WERI-Rb-1 (cell line): ENCODE measurements around the gene CLEC2D.
"Not testable (repeated sequence)": the region's sequence is repeated elsewhere in the genome, so short reads cannot be mapped to it uniquely, and the experiment has no call there.

Experiments used
- DNase-seq: peaks from one replicate; pipeline ENCODE4 v3.0.0-alpha.2; 2020
- H3K27ac ChIP-seq: fragments of 250-450 bp; sonication (Bioruptor Pico); 2 replicates; pipeline ENCODE4 v1.5.1; 2020; ENCODE audit warnings: mild to moderate bottlenecking, moderate library complexity
- H3K27me3 ChIP-seq: fragments of 250-450 bp; sonication (Bioruptor Pico); 2 replicates; pipeline ENCODE4 v1.5.1; 2021; ENCODE audit warnings: mild to moderate bottlenecking, low read depth, moderate library complexity; ENCODE audit not compliant: insufficient read depth, severe bottlenecking
- H3K36me3 ChIP-seq: fragments of 250-450 bp; sonication (Bioruptor Pico); 2 replicates; pipeline ENCODE4 v1.5.1; 2020; ENCODE audit warnings: mild to moderate bottlenecking, moderate library complexity
- H3K4me3 ChIP-seq: 2 replicates; pipeline ENCODE4 v1.5.1; 2011; ENCODE audit warnings: low read depth, mild to moderate bottlenecking, control low read depth, low read length
- H3K9me3 ChIP-seq: fragments of 250-450 bp; sonication (Bioruptor Pico); 2 replicates; pipeline ENCODE4 v1.5.1; 2021; ENCODE audit warnings: mild to moderate bottlenecking, moderate library complexity; ENCODE audit not compliant: severe bottlenecking
- TF ChIP-seq, protein P1 (sequence below): IDR thresholded peaks from 2 replicates; pipeline ENCODE4 v1.5.1; 2011; ENCODE audit warnings: low read depth, mild to moderate bottlenecking, control low read depth, inconsistent platforms, low read length

The CLEC2D gene

DNA sequence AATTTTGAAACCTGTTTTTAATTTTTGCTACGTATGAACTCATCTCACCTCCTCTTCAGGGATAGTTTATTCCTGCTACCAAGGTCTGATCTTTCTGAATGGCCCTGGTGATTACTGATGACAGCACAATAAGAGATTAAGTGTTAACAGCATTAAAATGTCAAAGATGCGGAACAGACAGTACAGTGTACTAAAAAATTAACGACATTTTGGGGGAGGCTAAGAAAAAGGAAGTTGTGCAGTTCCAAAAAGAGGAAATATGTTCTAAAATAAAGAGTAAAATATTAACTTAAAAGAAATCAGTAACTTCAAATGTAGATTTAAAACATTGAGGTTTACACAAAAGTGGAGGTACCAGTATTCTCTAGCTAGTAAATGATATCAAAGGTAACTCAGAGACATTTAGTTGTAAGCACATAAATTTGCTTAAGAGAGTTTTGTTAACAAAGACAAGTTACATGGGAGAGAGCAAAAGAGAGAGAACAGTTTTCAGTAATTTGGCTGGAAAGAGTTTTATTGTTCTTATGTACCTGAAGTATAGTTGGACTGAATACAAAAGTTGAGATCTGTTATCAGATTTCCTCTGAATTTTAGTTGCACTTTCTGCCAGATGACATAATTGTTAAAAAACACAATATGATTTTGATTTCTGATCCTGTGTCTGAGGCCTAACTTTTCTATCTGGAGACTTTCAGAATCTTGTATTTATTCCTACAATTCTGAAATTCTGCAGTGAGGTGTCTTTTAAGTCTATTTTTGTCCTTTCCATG lies 67.6 kb downstream of the CLEC2D start:
- no peaks in the 10 kb centered on the region for H3K9me3 ChIP-seq
- H3K36me3 ChIP-seq, result no peaks in the 10 kb centered on the region

DNA sequence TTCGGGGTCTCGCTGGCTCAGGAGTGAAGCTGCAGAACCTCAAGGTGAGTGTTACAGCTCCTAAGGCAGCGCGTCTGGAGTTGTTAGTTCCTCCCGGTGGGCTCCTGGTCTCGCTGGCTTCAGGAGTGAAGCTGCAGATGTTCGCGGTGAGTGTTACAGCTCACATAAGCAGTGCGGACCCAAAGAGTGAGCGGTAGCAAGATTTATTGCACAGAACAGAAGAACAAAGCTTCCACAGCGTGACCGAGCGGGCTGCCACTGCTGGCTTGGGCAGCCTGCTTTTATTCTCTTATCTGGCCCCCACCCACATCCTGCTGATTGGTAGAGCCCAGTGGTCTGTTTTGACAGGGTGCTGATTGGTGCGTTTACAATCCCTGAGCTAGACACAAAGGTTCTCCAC lies 69.4 kb downstream of the CLEC2D start:
- H3K27ac ChIP-seq, H3K27me3 ChIP-seq, H3K9me3 ChIP-seq, H3K4me3 ChIP-seq, DNase-seq, H3K36me3 ChIP-seq: not testable (repeated sequence)

More for the DNA sequence above, 67.6 kb downstream of the CLEC2D start:
- H3K27me3 ChIP-seq, result no peaks in the 10 kb centered on the region
- DNase-seq, result no peak
- TF ChIP-seq, protein P1, sequence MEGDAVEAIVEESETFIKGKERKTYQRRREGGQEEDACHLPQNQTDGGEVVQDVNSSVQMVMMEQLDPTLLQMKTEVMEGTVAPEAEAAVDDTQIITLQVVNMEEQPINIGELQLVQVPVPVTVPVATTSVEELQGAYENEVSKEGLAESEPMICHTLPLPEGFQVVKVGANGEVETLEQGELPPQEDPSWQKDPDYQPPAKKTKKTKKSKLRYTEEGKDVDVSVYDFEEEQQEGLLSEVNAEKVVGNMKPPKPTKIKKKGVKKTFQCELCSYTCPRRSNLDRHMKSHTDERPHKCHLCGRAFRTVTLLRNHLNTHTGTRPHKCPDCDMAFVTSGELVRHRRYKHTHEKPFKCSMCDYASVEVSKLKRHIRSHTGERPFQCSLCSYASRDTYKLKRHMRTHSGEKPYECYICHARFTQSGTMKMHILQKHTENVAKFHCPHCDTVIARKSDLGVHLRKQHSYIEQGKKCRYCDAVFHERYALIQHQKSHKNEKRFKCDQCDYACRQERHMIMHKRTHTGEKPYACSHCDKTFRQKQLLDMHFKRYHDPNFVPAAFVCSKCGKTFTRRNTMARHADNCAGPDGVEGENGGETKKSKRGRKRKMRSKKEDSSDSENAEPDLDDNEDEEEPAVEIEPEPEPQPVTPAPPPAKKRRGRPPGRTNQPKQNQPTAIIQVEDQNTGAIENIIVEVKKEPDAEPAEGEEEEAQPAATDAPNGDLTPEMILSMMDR, result no peak
- no peak overlapping the region for H3K27ac ChIP-seq
- no peak overlapping the region for H3K4me3 ChIP-seq

DNA sequence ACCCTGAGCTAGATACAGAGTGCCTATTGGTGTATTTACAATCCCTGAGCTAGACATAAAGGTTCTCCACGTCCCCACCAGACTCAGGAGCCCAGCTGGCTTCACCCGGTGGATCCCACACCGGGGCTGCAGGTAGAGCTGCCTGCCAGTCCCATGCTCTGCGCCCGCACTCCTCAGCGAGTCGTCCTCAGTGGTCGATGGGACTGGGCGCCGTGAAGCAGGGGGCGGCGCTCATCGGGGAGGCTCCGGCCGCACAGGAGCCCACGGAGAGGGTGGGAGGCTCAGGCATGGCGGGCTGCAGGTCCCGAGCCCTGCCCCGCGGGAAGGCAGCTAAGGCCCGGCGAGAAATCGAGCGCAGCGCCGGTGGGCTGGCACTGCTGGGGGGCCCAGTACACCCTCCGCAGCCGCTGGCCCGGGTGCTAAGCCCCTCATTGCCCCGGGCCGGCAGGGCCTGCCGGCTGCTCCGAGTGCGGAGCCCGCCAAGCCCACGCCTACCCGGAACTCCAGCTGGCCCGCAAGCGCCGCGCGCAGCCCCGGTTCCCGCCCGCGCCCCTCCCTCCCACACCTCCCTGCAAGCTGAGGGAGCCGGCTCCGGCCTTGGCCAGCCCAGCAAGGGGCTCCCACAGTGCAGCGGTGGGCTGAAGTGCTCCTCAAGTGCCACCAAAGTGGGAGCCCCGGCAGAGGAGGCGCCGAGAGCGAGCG lies 70.0 kb downstream of the CLEC2D start:
- not testable (repeated sequence) for DNase-seq, H3K27me3 ChIP-seq, H3K9me3 ChIP-seq, H3K27ac ChIP-seq, H3K36me3 ChIP-seq, H3K4me3 ChIP-seq

DNA sequence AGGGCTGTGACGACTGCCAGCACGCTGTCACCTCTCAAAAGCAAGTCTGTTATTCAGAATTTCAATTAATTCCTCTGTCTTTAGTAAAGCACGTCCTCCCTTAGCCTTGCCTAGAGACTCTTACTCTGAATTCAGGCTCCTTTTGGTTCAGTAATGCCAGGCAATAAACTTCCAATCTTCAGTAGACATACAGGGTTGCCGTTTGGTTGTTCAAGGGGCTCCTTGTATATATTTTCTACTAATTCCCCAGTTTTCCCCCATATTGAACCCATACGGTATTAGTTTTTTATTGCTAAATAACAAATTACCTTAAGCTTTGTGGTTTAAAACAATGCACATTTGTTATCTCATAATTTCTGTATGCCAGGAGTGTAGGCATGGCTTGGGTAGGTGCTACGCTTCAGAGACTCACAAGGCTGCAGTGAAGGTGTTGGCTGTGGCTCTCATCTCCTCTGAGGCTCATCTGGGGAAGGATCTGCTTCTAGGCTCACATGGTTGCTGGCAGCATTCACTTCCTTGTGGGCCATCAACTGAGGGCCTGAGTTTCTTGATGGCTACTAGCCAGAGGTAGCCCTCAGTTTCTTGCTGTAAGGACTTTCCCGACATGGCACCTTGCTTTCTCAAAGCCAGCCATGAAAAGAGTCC lies 70.7 kb downstream of the CLEC2D start:
- H3K4me3 ChIP-seq, result no peak overlapping the region
- no peak overlapping the region for H3K27ac ChIP-seq
- no peaks in the 10 kb centered on the region for H3K9me3 ChIP-seq
- no peaks in the 10 kb centered on the region for H3K27me3 ChIP-seq
- H3K36me3 ChIP-seq, result no peaks in the 10 kb centered on the region
- DNase-seq, result no peak
- TF ChIP-seq, protein P1, result no peak

DNA sequence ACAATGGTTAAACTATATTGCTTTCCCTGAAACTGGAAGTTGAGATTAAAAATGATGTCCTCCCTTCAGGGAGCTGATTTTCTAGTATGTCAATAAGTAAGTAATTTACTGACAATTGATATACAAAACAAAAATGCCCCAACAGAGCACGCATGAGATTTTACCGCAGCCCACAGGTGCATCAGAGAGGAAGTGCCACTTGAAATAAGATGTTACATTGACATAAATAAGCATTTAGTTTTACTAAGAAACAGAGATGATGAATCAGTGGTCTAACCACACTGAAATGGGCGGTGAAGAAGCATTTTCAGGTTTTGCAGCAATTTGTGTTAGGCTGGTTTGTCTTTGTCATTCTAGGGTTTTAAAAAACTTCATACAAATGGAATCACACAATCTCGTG lies 72.2 kb downstream of the CLEC2D start:
- no peaks in the 10 kb centered on the region for H3K9me3 ChIP-seq
- no peaks in the 10 kb centered on the region for H3K36me3 ChIP-seq
- no peak overlapping the region for H3K27ac ChIP-seq
- H3K4me3 ChIP-seq, result no peak overlapping the region
- H3K27me3 ChIP-seq, result no peaks in the 10 kb centered on the region
- TF ChIP-seq, protein P1, result no peak
- no peak for DNase-seq

DNA sequence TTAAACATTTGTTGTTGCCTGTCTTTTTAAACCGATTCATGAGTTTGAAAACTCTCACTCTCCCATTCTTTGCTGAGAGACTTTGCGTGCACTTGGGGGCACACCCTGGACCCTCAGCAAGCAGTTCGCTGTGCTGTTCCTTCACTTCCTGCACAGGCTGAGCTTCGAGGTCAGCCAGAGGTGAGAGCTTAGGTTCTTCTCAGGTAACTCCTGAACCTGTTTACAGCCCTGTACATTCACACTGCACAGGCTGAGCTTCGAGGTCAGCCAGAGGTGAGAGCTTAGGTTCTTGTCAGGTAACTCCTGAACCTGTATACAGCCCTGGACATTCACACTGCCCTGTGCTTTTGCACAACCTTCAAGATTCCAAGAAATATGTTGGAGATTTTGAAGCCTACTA lies 73.1 kb downstream of the CLEC2D start:
- no peak overlapping the region for H3K27ac ChIP-seq
- no peak for DNase-seq
- no peaks in the 10 kb centered on the region for H3K9me3 ChIP-seq
- H3K36me3 ChIP-seq, result no peaks in the 10 kb centered on the region
- H3K27me3 ChIP-seq, result no peaks in the 10 kb centered on the region
- TF ChIP-seq, protein P1, result no peak
- H3K4me3 ChIP-seq, result no peak overlapping the region
